Measurements from ENCODE around the gene DAAM1.

GRCh38 chr14:59159169-59159568 lies 29.3 kb upstream of the DAAM1 start:
- TF ChIP-seq EZH2 (IDR thresholded peaks at IDR 0.05; ENCODE audit: low read length) (no peak), CTCF (optimal IDR thresholded peaks at IDR 0.05 in 1 of 3, IDR thresholded peaks at IDR 0.05 in 1 of 3, conservative IDR thresholded peaks at IDR 0.05 in 1 of 3; ENCODE audit: extremely low read depth in 1 of 3, insufficient read depth in 2 of 3, low read length in 3 of 3) (no peak)
